Non-pigmented ciliary epithelial cell (primary cell): ENCODE measurements around the gene SRC.
"Not testable (repeated sequence)": the region's sequence is repeated elsewhere in the genome, so short reads cannot be mapped to it uniquely, and the experiment has no call there.

Source experiments
- DNase-seq: peaks from one replicate; pipeline ENCODE4 v3.0.0-alpha.2; 2010; ENCODE audit warnings: low read depth

Gene SRC

GRCh38 chr20:37336369-37337207 is 9.4 kb upstream of the SRC start:
- no peak for DNase-seq

- no peak for DNase-seq
Observed at GRCh38 chr20:37337208-37337991, 8.5 kb upstream of the SRC start.

- not testable (repeated sequence) for DNase-seq
Observed at GRCh38 chr20:37338380-37338779, 7.6 kb upstream of the SRC start.

- DNase-seq = no peak
Observed at GRCh38 chr20:37339208-37339607, 6.7 kb upstream of the SRC start.

- not testable (repeated sequence) for DNase-seq
Observed at GRCh38 chr20:37339764-37340109, 6.2 kb upstream of the SRC start.

GRCh38 chr20:37340998-37341397 is 4.9 kb upstream of the SRC start:
- DNase-seq = no peak

- no peak for DNase-seq
Observed at GRCh38 chr20:37341632-37342031, 4.3 kb upstream of the SRC start.

- DNase-seq = no peak
Observed at GRCh38 chr20:37342231-37343177, 3.4 kb upstream of the SRC start.

GRCh38 chr20:37343212-37343993 is 2.5 kb upstream of the SRC start:
- DNase-seq = no peak

GRCh38 chr20:37343994-37344355 is 2.0 kb upstream of the SRC start:
- no peak for DNase-seq

- no peak for DNase-seq
Observed at GRCh38 chr20:37344506-37345338, 1.2 kb upstream of the SRC start.

GRCh38 chr20:37346236-37346534 is 245 bp downstream of the SRC start:
- no peak for DNase-seq

GRCh38 chr20:37346535-37347346 is 801 bp downstream of the SRC start:
- DNase-seq = no peak

- DNase-seq = no peak
Observed at GRCh38 chr20:37347347-37347823, 1.4 kb downstream of the SRC start.

GRCh38 chr20:37347891-37348791 is 2.2 kb downstream of the SRC start:
- no peak for DNase-seq

GRCh38 chr20:37348792-37349516 is 3.0 kb downstream of the SRC start:
- no peak for DNase-seq

GRCh38 chr20:37349517-37350491 is 3.9 kb downstream of the SRC start:
- DNase-seq = no peak
